HG03457 (cell line): ENCODE data around the gene ARFGAP3.
"Not testable (repeated sequence)": the region's sequence is repeated elsewhere in the genome, so short reads cannot be mapped to it uniquely, and the experiment has no call there.

Source experiments
- ATAC-seq: cut with Tn5 transposase; IDR thresholded peaks from one replicate; pipeline ENCODE4 v1.9.1; 2021; ENCODE audit warnings: moderate number of reproducible peaks; ENCODE audit not compliant: unreplicated experiment

The ARFGAP3 gene

GRCh38 chr22:42770941-42771647 is 86.0 kb downstream of the ARFGAP3 start:
- no peak for ATAC-seq

DNA sequence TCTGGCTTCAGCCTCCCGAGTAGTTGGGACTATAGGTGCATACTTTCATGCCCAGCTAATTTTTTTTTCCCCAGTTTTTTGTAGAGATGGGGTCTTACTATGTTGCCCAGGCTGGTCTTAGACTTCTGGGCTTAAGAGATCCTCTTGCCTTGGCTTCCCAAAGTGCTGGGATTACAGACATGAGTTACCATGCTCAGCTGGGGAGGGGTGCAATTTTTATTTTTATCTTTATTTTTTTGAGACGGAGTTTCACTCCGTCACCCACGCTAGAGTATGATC is 86.7 kb downstream of the ARFGAP3 start:
- ATAC-seq: no peak

DNA sequence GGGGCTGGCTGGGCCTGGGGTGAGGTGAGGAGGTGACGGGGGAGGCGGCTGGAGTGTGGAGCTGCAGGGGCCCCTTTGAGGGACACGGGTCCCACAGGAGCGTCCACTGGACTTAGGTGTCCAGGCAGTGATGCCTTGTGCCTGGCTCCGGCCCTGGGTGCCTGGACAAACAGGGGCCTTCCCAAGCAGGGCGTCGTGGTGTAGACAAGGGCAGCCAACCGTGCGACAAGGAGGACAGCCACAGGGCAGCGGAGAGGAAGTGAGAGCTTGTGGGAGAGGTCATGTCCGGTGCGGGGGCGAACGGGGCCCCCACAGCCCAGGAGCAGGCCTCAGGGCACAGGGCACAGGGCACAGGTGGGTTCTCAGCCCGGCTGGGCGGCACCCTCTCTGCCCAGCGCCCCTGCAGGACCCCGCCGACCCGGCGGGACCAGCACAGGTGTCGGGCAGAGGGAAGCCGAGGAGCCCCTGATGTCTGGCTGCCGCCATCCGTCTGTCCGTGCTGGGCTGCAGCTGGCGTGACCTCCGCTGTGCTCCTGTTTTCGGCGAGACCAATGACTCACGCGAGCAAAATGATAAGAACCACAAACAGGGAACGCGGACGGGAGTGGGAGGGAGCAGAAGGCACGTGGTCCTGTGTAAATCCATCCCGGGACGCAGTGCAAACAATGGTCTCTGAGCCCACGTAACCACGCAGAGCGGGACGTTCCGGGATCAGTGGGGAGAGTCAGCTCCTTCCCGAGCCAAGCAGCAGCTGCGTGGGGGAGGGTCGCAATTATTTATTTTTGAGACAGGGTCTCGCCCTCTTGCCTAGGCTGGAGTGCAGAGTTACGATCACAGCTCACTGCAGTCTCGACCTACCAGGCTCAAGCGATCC is 87.3 kb downstream of the ARFGAP3 start:
- no peak for ATAC-seq

- no peak for ATAC-seq
Measured at GRCh38 chr22:42769238-42769573, 87.9 kb downstream of the ARFGAP3 start.

DNA sequence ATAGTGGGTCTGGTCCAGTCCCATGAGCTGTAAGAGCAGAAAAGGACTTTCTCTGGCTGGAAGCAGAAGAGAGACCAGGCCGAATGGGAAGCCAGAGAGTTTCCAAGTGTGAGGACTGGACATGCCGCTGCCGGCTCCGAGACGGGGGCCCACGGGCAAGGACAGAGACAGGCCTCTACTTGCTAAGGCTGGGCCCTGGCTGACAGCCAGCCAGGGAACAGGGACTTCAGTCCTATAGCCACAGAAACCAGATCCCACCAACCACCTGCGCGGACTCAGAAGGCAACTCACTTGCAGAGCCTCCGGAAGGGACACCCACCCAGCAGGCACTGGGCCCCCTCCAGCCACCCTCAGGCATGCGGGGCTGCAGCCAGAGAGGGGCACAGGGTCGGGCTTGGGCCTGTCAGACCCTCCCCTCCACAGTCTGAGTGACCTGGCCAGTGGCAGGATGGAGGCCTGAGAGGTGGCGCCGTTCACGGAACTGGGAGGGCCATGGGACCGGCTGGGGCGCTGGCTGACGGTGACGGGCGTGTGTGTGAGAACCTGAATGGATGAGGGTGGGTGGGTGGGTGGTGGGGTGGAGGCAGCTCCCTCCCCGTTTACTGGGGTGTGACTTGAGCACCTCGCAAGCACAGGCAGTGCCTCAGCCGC is 88.6 kb downstream of the ARFGAP3 start:
- ATAC-seq: no peak

DNA sequence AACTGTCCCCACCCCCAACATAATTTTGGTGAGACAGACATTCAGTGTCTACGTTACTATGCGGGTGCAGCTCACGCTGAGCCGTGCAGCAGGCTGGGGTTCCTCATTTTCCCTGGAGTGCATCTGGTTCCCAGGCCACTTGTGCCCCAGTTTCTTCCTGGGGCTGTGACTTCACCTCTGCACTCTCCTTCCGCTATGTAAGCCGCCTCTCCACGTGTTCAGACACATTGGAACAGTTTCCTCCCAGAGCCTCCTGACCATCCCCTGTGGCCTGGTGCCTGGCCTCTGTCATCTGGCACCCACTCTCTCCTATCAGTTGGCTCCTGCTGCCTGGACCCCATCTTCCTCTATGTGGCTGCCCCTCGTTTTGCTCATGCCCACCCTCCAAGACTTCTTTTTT is 90.2 kb downstream of the ARFGAP3 start:
- no peak for ATAC-seq

DNA sequence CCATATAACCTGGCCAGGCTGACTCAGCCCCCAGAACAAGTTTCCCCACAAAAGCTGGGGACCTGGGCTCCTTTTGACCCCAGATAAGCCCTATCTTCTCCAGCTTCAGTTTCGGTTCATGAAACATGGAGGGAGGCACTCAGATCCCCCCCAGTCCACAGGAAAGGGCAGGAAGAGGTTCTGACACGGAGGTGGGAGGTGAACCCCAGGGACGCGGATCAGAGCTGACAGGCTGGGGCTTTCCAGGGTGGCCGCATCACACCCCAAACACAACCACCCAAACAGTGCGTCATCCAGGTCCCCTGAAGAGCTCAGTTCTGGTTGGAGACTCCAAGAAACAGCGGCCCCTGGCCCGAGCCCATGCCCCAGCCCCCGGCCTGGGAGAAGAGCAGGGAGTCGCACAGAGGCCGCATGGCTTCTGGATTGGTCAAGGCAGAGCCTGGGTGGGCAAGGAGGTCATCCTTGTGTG is 92.1 kb downstream of the ARFGAP3 start:
- ATAC-seq: no peak

DNA sequence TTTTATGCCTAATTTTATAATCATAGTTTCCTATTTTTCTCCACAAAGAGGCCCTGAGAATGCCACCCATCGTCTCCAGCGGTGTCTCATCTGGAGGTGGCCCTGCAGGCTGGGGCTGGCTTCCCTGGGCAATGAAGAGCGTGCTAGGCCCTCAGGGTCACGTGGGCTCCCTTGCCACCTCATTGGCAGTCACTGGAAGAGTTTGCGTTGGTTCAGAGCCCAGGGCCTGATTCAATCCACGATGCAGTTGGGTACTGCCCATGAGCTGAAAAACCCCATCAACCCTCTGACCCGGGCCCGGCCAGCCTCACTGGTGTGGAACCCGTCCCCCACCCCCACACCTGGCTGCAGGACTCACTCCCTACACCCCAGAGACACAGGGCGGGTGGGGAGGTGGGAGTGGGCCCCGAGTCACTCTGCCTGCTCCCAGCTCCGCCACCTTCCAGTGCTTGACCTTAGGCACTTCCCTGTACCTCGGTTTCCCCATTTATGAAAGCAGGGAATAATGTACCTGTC is 93.0 kb downstream of the ARFGAP3 start:
- ATAC-seq: no peak

GRCh38 chr22:42760806-42761565 is 96.1 kb downstream of the ARFGAP3 start:
- no peak for ATAC-seq

- no peak for ATAC-seq
Measured at GRCh38 chr22:42758931-42759629, 98.0 kb downstream of the ARFGAP3 start.

DNA sequence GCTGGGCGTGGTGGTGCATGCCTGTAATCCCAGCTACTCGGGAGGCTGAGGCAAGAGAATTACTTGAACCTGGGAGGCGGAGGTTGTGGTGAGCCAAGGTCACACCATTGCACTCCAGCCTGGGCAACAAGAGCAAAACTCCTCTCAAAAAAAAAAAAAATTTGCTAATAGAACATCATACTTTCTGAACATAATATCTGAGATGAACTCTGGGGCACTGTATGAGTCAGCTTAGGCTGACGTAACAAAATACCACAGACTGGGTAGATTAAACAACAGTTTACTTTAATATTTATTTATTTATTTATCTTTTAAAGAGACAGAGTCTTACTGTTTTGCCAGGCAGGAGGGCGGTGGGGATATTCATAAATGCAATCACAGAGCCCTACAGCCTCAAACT is 101.5 kb downstream of the ARFGAP3 start:
- ATAC-seq: not testable (repeated sequence)

DNA sequence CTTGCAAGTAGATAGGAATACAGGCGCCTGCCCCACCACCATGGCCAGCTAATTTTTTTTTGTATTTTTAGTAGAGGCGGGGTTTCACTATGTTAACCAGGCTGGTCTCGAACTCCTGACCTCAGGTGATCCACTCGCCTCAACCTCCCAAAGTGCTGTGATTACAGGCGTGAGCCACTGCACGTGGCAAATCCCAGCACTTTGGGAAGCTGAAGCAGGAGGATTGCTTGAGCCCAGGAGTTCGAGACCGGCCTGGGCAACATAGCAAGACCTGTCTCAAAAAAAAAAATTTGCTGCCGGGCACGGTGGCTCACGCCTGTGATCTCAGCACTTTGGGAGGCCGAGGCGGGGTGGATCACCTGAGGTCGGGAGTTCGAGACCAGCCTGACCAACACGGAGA is 102.0 kb downstream of the ARFGAP3 start:
- ATAC-seq: not testable (repeated sequence)

- no peak for ATAC-seq
Measured at GRCh38 chr22:42754658-42755057, 102.4 kb downstream of the ARFGAP3 start.

DNA sequence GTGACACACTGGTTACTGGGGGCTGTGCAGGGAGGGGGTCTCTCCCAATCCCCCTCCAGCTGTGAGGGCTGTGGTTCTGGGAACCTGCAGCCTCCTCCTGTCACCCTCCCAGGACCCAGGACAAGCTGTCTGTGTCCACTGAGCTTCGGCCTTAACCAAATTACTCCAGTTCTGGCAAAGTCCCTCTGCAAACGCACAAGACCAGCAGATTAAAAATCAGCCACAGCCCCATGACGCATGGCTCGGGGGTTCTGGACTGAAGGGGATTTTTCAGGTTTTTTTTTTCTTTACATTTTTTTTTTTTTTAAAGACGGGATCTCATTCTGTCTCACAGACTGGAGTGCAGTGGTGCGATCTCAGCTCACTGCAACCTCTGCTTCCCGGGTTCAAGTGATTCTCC is 104.2 kb downstream of the ARFGAP3 start:
- no peak for ATAC-seq

- no peak for ATAC-seq
Measured at GRCh38 chr22:42752230-42752746, 104.8 kb downstream of the ARFGAP3 start.

DNA sequence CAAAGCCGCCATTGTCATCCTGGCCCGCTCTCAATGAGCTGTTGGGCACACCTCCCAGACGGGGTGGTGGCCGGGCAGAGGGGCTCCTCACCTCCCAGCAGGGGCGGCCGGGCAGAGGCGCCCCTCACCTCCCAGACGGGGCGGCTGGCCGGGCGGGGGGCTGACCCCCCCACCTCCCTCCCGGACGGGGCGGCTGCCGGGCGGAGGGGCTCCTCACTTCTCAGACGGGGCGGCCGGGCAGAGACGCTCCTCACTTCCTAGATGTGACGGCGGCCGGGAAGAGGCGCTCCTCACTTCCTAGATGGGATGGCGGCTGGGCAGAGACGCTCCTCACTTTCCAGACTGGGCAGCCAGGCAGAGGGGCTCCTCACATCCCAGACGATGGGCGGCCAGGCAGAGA is 106.7 kb downstream of the ARFGAP3 start:
- not testable (repeated sequence) for ATAC-seq

- ATAC-seq: no peak
Measured at GRCh38 chr22:42747701-42748513, 109.2 kb downstream of the ARFGAP3 start.
